ENCODE results near the gene AR. TPM values are rescaled to one million over a fixed set of nuclear protein-coding genes. Genes with fewer than 3 reads are reported as not detected.

Gene AR
- total and polyA plus RNA-seq, 2 donors (not counting 1 experiment from before 2014, with no cell fraction given), result not detected

GRCh38 chrX:67538383-67538782, 5.4 kb upstream of the AR start:
- CTCF ChIA-PET, result no interaction called here
- H3K79me2 ChIP-seq (ENCODE audit: control insufficient read depth, insufficient read depth, low read length), result no peaks in the 10 kb centered on the region
- Mint-ChIP-seq H3K9me3 (ENCODE audit: insufficient read depth) (no peaks in the 10 kb centered on the region), H3K4me3 (no peak overlapping the region), H3K27me3 (peaks cover 6% of the 10 kb centered on the region), H3K27ac (no peak overlapping the region), H3K4me1 (no peaks in the 10 kb centered on the region)
- H3K4me3 ChIP-seq (ENCODE audit: control extremely low read depth in 1 of 5, extremely low read depth in 1 of 5, insufficient read depth in 1 of 5, low read depth in 2 of 5, low read length in 4 of 5), result no peak overlapping the region
- intact Hi-C loops (cut with micrococcal nuclease), result no loop called here
- no peak overlapping the region for H2AFZ ChIP-seq (ENCODE audit: insufficient read depth, low read depth, low read length, poor library complexity, severe bottlenecking)
- no peak for DNase-seq
- H3K9ac ChIP-seq (ENCODE audit: low read length), result no peak overlapping the region
- no peaks in the 10 kb centered on the region for H3K27me3 ChIP-seq (replicated peaks in 1 of 4; ENCODE audit: control extremely low read depth in 1 of 4, control insufficient read depth in 3 of 4, insufficient read depth in 4 of 4, low read length in 3 of 4)
- POLR2A ChIA-PET, result no interaction called here
- TF ChIP-seq CTCF (IDR thresholded peaks at IDR 0.05), result no peak
- TF ChIP-seq EZH2 (IDR thresholded peaks at IDR 0.05; ENCODE audit: borderline replicate concordance, insufficient read depth, low read depth, low read length, poor library complexity, severe bottlenecking), result no peak
- ATAC-seq (ENCODE audit: low read depth), result no peak
- H4K20me1 ChIP-seq (ENCODE audit: control insufficient read depth, insufficient read depth, low read length, poor library complexity, severe bottlenecking), result no peaks in the 10 kb centered on the region
- H3K9me3 ChIP-seq (ENCODE audit: control extremely low read depth in 1 of 3, control insufficient read depth in 2 of 3, insufficient read depth in 1 of 3, low read length in 2 of 3), result no peaks in the 10 kb centered on the region
- no peak overlapping the region for H3K27ac ChIP-seq (ENCODE audit: low read length in 2 of 2)
- H3K4me2 ChIP-seq (replicated peaks; ENCODE audit: low read depth, low read length, poor library complexity, severe bottlenecking), result no peak overlapping the region
- H3K4me1 ChIP-seq (ENCODE audit: control insufficient read depth in 2 of 2, insufficient read depth in 2 of 2, low read length in 2 of 2), result no peaks in the 10 kb centered on the region
- no peaks in the 10 kb centered on the region for H3K36me3 ChIP-seq (replicated peaks in 1 of 2; ENCODE audit: control extremely low read depth in 1 of 2, control insufficient read depth in 1 of 2, extremely low read depth in 1 of 2, insufficient read depth in 2 of 2, low read length in 1 of 2)

GRCh38 chrX:67544281-67545035, 637 bp downstream of the AR start:
- ChIA-PET POLR2A (no interaction called here), CTCF (no interaction called here)
- H3K9me3 ChIP-seq (ENCODE audit: control extremely low read depth in 1 of 3, control insufficient read depth in 2 of 3, insufficient read depth in 1 of 3, low read length in 2 of 3), result no peaks in the 10 kb centered on the region
- H3K9ac ChIP-seq (ENCODE audit: low read length), result no peak overlapping the region
- no peak for ATAC-seq (ENCODE audit: low read depth)
- no peak overlapping the region for H3K4me3 ChIP-seq (ENCODE audit: control extremely low read depth in 1 of 5, extremely low read depth in 1 of 5, insufficient read depth in 1 of 5, low read depth in 2 of 5, low read length in 4 of 5)
- no peak overlapping the region for H3K4me2 ChIP-seq (replicated peaks; ENCODE audit: low read depth, low read length, poor library complexity, severe bottlenecking)
- H3K4me1 ChIP-seq (ENCODE audit: control insufficient read depth in 2 of 2, insufficient read depth in 2 of 2, low read length in 2 of 2), result no peaks in the 10 kb centered on the region
- 3% methylated on average over 12 of the region's 30 CpGs for WGBS (ENCODE audit: insufficient coverage)
- H3K4me3 Mint-ChIP-seq, result no peak overlapping the region
- H3K79me2 ChIP-seq (ENCODE audit: control insufficient read depth, insufficient read depth, low read length), result no peaks in the 10 kb centered on the region
- no peak overlapping the region for H3K27ac ChIP-seq (ENCODE audit: low read length in 2 of 2)
- H3K27me3 ChIP-seq (replicated peaks in 1 of 4; ENCODE audit: control extremely low read depth in 1 of 4, control insufficient read depth in 3 of 4, insufficient read depth in 4 of 4, low read length in 3 of 4), result peaks cover 0 to 10% (median 0%) of the 10 kb centered on the region in 4 experiments
- peaks cover 17% of the 10 kb centered on the region for H3K27me3 Mint-ChIP-seq
- peaks cover 2% of the 10 kb centered on the region for H3K4me1 Mint-ChIP-seq
- H3K27ac Mint-ChIP-seq, result no peak overlapping the region
- H3K9me3 Mint-ChIP-seq (ENCODE audit: insufficient read depth), result no peaks in the 10 kb centered on the region
- no peak for DNase-seq
- no peaks in the 10 kb centered on the region for H4K20me1 ChIP-seq (ENCODE audit: control insufficient read depth, insufficient read depth, low read length, poor library complexity, severe bottlenecking)
- intact Hi-C loops (cut with micrococcal nuclease), result no loop called here
- no peak overlapping the region for H2AFZ ChIP-seq (ENCODE audit: insufficient read depth, low read depth, low read length, poor library complexity, severe bottlenecking)
- TF ChIP-seq CTCF (IDR thresholded peaks at IDR 0.05), result no peak
- no peak for TF ChIP-seq EZH2 (IDR thresholded peaks at IDR 0.05; ENCODE audit: borderline replicate concordance, insufficient read depth, low read depth, low read length, poor library complexity, severe bottlenecking)
- H3K36me3 ChIP-seq (replicated peaks in 1 of 2; ENCODE audit: control extremely low read depth in 1 of 2, control insufficient read depth in 1 of 2, extremely low read depth in 1 of 2, insufficient read depth in 2 of 2, low read length in 1 of 2), result no peaks in the 10 kb centered on the region

Measured in B cell (primary cell).